HepG2 (cell line): ENCODE data around the gene PALM3. TPM values are rescaled to one million over a fixed set of nuclear protein-coding genes. Genes with fewer than 3 reads are reported as not detected.
A peak's percentile ranks its signal among the peaks of the same experiment; 100 is the strongest.

ENCODE experiments used
- ARHGAP35 ChIP-seq: sonication (generic); formaldehyde crosslinking; IDR thresholded peaks from 2 replicates; pipeline ENCODE4 v1.9.0; 2022; ENCODE audit warnings: mild to moderate bottlenecking, inconsistent platforms, moderate library complexity, missing genetic modification reagents, borderline replicate concordance
- ELF1 ChIP-seq: sonication (generic); formaldehyde crosslinking; IDR thresholded peaks from 2 replicates; pipeline ENCODE4 v1.4.0; 2020; ENCODE audit warnings: missing genetic modification reagents
- FOSL1 ChIP-seq: sonication (generic); formaldehyde crosslinking; IDR thresholded peaks from 2 replicates; pipeline ENCODE4 v1.9.0; 2021; ENCODE audit warnings: missing genetic modification reagents, borderline replicate concordance
- GATAD1 ChIP-seq: IDR thresholded peaks from 2 replicates; pipeline ENCODE4 v1.6.1; 2016; ENCODE audit warnings: missing genetic modification reagents, missing compliant biosample characterization
- GRHL1 ChIP-seq: sonication (generic); formaldehyde crosslinking; conservative IDR thresholded peaks from 2 replicates; pipeline ENCODE4 v1.8.0; 2022; ENCODE audit warnings: missing genetic modification reagents
- GTF2F1 ChIP-seq: fragments of 150-350 bp; IDR thresholded peaks from 2 replicates; pipeline ENCODE4 v1.6.1; 2014; ENCODE audit warnings: low read length
- HMG20A ChIP-seq: IDR thresholded peaks from 2 replicates; pipeline ENCODE4 v1.6.1; 2016; ENCODE audit warnings: borderline replicate concordance
- MATR3 ChIP-seq: sonication (generic); formaldehyde crosslinking; IDR thresholded peaks from 2 replicates; pipeline ENCODE4 v1.4.0; 2020; ENCODE audit warnings: missing genetic modification reagents
- ONECUT2 ChIP-seq: sonication (generic); formaldehyde crosslinking; IDR thresholded peaks from 2 replicates; pipeline ENCODE4 v1.4.0; 2020; ENCODE audit warnings: missing genetic modification reagents
- PHB2 ChIP-seq: fragments of 450-650 bp; IDR thresholded peaks from 2 replicates; pipeline ENCODE4 v1.6.1; 2018; ENCODE audit not compliant: partially characterized antibody
- SUZ12 ChIP-seq: fragments of 150-350 bp; IDR thresholded peaks from 2 replicates; pipeline ENCODE4 v1.6.1; 2014; ENCODE audit warnings: low read depth, low read length
- TAF15 ChIP-seq: fragments of 200-400 bp; formaldehyde crosslinking; IDR thresholded peaks from one replicate; pipeline ENCODE4 v1.6.1; 2018; ENCODE audit warnings: mild to moderate bottlenecking, low read depth, low read length; ENCODE audit not compliant: poor library complexity, severe bottlenecking
- ZBTB40 ChIP-seq, 2 experiments: fragments of 450-650 bp in 1 of 2; sonication (generic) in 1 of 2; formaldehyde crosslinking in 1 of 2; IDR thresholded peaks; 2 replicates each; pipeline versions ENCODE4 v1.6.1 to v1.8.0; 2016 to 2022; ENCODE audit warnings: antibody characterized with exemption in 1 of 2, mild to moderate bottlenecking in 1 of 2, missing genetic modification reagents in 1 of 2
- ZFAT ChIP-seq: sonication (generic); formaldehyde crosslinking; conservative IDR thresholded peaks from 2 replicates; pipeline ENCODE4 v1.8.1; 2023; ENCODE audit warnings: missing genetic modification reagents, inconsistent platforms
- ZNF251 ChIP-seq: sonication (generic); formaldehyde crosslinking; IDR thresholded peaks from 2 replicates; pipeline ENCODE4 v1.9.0; 2021; ENCODE audit warnings: mild to moderate bottlenecking, missing genetic modification reagents
- ZNF274 ChIP-seq: sonication (generic); formaldehyde crosslinking; IDR thresholded peaks from 2 replicates; pipeline ENCODE4 v1.5.1; 2020; ENCODE audit warnings: mild to moderate bottlenecking, missing genetic modification reagents
- ZNF550 ChIP-seq: sonication (generic); formaldehyde crosslinking; IDR thresholded peaks from 2 replicates; pipeline ENCODE4 v1.4.0; 2020; ENCODE audit warnings: mild to moderate bottlenecking, missing genetic modification reagents, borderline replicate concordance
- ZNF703 ChIP-seq: sonication (generic); formaldehyde crosslinking; IDR thresholded peaks from 2 replicates; pipeline ENCODE4 v1.5.1; 2020; ENCODE audit warnings: missing genetic modification reagents, mild to moderate bottlenecking, moderate library complexity, borderline replicate concordance
- ZNF740 ChIP-seq: sonication (generic); formaldehyde crosslinking; IDR thresholded peaks from 2 replicates; pipeline ENCODE4 v1.4.0; 2020; ENCODE audit warnings: missing genetic modification reagents
- polyA plus RNA-seq, 8 experiments: library from polyadenylated mRNA; depleted of rRNA in 3 of 8; stranded (reverse) in 7 of 8; unstranded in 1 of 8; fragments of >200 nt; fragmentation: Illumina TruSeq in 4 of 8; extraction: Trizol in 4 of 8; gene quantifications; 2 replicates each; pipeline versions ENCODE4 v1.2.1 to v1.2.3, GENCODE V29; 2011 to 2016; ENCODE audit warnings: low read depth in 4 of 8, missing spikeins in 1 of 8, mixed read lengths in 1 of 8; ENCODE audit not compliant: insufficient read depth in 1 of 8
- total RNA-seq, 5 experiments: library from RNA; depleted of rRNA; stranded (reverse); fragments of >200 nt; fragmentation: Illumina TruSeq; extraction: Trizol; gene quantifications; 2 replicates each; pipeline ENCODE4 v1.2.3, GENCODE V29; 2016; ENCODE audit warnings: low read depth in 1 of 5

Gene PALM3
- total and polyA plus RNA-seq, 2 of the 13 experiments (the other 11 are each of a cell fraction or from before 2014, with no cell fraction given): 0.79 to 2.4 TPM

- TF ChIP-seq GRHL1 (no peak), TAF15 (no peak), HMG20A (CRISPR knock-in tag) (0 out of 2 replicates have a peak, but pooled peaks have one; percentile 16), PHB2 (no peak), GATAD1 (CRISPR knock-in tag) (peak; percentile 26; the same call in 1 of the 2 replicates), ZNF550 (no peak), ZFAT (CRISPR knock-in tag) (no peak), GTF2F1 (no peak), SUZ12 (no peak), ONECUT2 (CRISPR knock-in tag) (no peak), ZNF274 (CRISPR knock-in tag) (no peak), ZNF703 (CRISPR knock-in tag) (no peak), FOSL1 (CRISPR knock-in tag) (no peak), ZNF740 (CRISPR knock-in tag) (peak; percentile 41; the same call in 1 of the 2 replicates), MATR3 (CRISPR knock-in tag) (no peak), ELF1 (CRISPR knock-in tag) (no peak), ARHGAP35 (CRISPR knock-in tag) (no peak), ZBTB40 (IDR thresholded peaks at IDR 0.05) (no peak), ZBTB40 (CRISPR knock-in tag; IDR thresholded peaks at IDR 0.05) (no peak; the same call in 1 of the 2 replicates), ZNF251 (no peak)
Observed at GRCh38 chr19:14061081-14061749, 661 bp downstream of the PALM3 start (continued).
